ENCODE results near the gene CLCNKB. TPM values are rescaled to one million over a fixed set of nuclear protein-coding genes. Genes with fewer than 3 reads are reported as not detected.

CLCNKB gene
- total RNA-seq, 1 donor from 2014 or later = 0.64 TPM

DNA sequence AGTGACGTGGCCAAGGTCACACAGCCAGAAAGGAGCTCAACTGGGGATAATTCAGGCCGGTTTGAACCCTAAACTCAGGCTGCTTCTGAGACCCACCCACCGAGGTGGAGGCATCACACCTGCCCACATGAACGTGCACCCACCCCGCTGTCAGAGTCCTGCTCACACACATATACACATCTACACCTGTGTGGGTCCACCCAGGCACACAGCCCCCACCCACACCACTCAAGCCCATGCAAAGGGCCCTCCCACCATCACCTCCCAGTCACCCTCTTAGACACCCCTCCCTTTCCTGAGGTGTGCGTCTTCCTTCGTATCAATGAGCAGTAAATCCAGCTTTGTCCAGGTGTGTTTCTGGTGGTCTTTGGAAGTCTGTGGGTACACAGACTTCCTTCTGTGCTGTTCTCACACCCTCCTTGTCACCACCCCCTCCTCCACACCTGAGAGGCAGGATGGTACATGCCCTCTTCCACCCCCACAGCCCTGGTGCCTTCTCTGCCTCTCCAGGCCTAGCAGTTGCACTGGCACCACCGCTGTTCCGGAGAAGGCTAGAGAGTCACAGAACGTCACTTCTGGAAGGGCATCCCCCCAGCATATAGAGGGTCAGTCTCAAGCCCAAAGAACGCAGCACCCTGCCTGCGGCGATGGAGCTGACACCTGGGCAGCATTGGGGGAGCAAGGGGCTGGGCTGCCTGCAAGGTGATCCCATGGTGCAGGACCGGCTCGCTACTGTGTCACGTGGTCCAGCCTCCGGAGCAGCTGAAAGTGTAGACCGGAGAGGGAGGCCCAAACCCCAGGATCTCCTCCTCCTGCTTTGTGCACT, 48.7 kb downstream of the CLCNKB start:
- no peaks in the 10 kb centered on the region for H3K36me3 Mint-ChIP-seq (ENCODE audit: low read depth, unreplicated experiment)
- H3K27ac ChIP-seq (ENCODE audit: low read depth, low read length) = no peak overlapping the region
- no peak for FAIRE-seq

DNA sequence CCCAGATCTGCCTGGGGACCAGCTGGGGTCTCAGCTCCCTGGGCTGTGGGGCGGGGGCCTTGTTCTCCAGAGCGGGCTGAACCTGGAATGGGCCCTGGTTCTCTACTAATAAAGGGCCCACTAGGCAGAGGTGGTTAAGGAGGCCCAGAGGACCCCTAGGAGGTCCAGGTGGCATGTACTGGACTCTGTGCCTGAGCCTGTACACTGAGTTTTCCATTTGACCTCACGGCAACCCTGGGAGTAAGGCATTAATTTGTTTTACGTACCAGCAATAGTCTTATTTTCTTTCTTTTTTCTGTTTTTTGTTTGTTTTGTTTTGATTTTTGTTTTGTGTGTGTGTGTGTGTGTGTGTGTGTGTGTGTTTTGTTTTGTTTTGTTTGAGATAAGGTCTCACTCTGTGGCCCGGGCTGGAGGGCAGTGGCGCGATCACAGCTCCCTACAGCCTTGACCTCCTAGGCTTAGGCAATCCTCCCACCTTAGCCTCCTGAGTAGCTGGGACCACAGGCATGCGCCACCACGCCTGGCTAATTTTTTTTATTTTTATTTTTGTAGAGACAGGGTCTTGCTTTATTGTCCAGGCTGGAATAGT, 49.4 kb downstream of the CLCNKB start:
- Histone ChIP-seq H3K36me3 (ENCODE audit: insufficient read depth, low read length) (no peaks in the 10 kb centered on the region), H3K27ac (ENCODE audit: low read depth, low read length) (no peak overlapping the region), H3K9ac (ENCODE audit: low read length) (no peak overlapping the region), H3K27me3 (ENCODE audit: insufficient read depth, low read length) (peaks cover 5% of the 10 kb centered on the region), H4K20me1 (ENCODE audit: insufficient read depth, low read length) (no peaks in the 10 kb centered on the region), H3K79me2 (ENCODE audit: insufficient read depth, low read length) (no peaks in the 10 kb centered on the region), H3K4me3 (ENCODE audit: insufficient read depth, low read depth, low read length) (no peak overlapping the region), H3K4me1 (ENCODE audit: insufficient read depth, low read length) (peaks cover 16% of the 10 kb centered on the region), H3K4me2 (ENCODE audit: low read length) (no peak overlapping the region), H3K9me3 (ENCODE audit: insufficient read depth, low read depth, low read length) (no peaks in the 10 kb centered on the region), H2AFZ (ENCODE audit: low read depth, low read length) (no peak overlapping the region)
- no peak for TF ChIP-seq EZH2 (IDR thresholded peaks at IDR 0.05; ENCODE audit: insufficient read depth, low read length)
- TF ChIP-seq, protein P1, sequence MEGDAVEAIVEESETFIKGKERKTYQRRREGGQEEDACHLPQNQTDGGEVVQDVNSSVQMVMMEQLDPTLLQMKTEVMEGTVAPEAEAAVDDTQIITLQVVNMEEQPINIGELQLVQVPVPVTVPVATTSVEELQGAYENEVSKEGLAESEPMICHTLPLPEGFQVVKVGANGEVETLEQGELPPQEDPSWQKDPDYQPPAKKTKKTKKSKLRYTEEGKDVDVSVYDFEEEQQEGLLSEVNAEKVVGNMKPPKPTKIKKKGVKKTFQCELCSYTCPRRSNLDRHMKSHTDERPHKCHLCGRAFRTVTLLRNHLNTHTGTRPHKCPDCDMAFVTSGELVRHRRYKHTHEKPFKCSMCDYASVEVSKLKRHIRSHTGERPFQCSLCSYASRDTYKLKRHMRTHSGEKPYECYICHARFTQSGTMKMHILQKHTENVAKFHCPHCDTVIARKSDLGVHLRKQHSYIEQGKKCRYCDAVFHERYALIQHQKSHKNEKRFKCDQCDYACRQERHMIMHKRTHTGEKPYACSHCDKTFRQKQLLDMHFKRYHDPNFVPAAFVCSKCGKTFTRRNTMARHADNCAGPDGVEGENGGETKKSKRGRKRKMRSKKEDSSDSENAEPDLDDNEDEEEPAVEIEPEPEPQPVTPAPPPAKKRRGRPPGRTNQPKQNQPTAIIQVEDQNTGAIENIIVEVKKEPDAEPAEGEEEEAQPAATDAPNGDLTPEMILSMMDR (IDR thresholded peaks at IDR 0.05; ENCODE audit: insufficient read depth, low read depth, low read length) = no peak
- Mint-ChIP-seq H3K36me3 (ENCODE audit: low read depth, unreplicated experiment) (no peaks in the 10 kb centered on the region), H3K9me3 (ENCODE audit: unreplicated experiment) (no peaks in the 10 kb centered on the region), H3K27ac (ENCODE audit: unreplicated experiment) (no peak overlapping the region), H3K4me3 (ENCODE audit: unreplicated experiment) (no peak overlapping the region), H3K27me3 (ENCODE audit: low read depth, unreplicated experiment) (peaks cover 41% of the 10 kb centered on the region), H3K4me1 (ENCODE audit: low read depth, unreplicated experiment) (peaks cover 3% of the 10 kb centered on the region)
- FAIRE-seq = no peak
- DNase-seq (ENCODE audit: low read depth) = no peak

More for the DNA sequence above, 48.7 kb downstream of the CLCNKB start:
- Histone ChIP-seq H3K9me3 (ENCODE audit: insufficient read depth, low read depth, low read length) (no peaks in the 10 kb centered on the region), H3K79me2 (ENCODE audit: insufficient read depth, low read length) (no peaks in the 10 kb centered on the region), H3K4me3 (ENCODE audit: insufficient read depth, low read depth, low read length) (no peak overlapping the region), H4K20me1 (ENCODE audit: insufficient read depth, low read length) (no peaks in the 10 kb centered on the region), H2AFZ (ENCODE audit: low read depth, low read length) (no peak overlapping the region), H3K4me2 (ENCODE audit: low read length) (no peak overlapping the region), H3K27me3 (ENCODE audit: insufficient read depth, low read length) (peaks cover 5% of the 10 kb centered on the region), H3K9ac (ENCODE audit: low read length) (no peak overlapping the region), H3K36me3 (ENCODE audit: insufficient read depth, low read length) (no peaks in the 10 kb centered on the region), H3K4me1 (ENCODE audit: insufficient read depth, low read length) (peaks cover 17% of the 10 kb centered on the region)
- H3K27me3 Mint-ChIP-seq (ENCODE audit: low read depth, unreplicated experiment) = peaks cover 45% of the 10 kb centered on the region
- TF ChIP-seq EZH2 (IDR thresholded peaks at IDR 0.05; ENCODE audit: insufficient read depth, low read length) = no peak
- TF ChIP-seq, protein P1 (IDR thresholded peaks at IDR 0.05; ENCODE audit: insufficient read depth, low read depth, low read length) = no peak
- H3K4me1 Mint-ChIP-seq (ENCODE audit: low read depth, unreplicated experiment) = peaks cover 3% of the 10 kb centered on the region
- no peak for DNase-seq (ENCODE audit: low read depth)
- H3K4me3 Mint-ChIP-seq (ENCODE audit: unreplicated experiment) = no peak overlapping the region
- H3K27ac Mint-ChIP-seq (ENCODE audit: unreplicated experiment) = no peak overlapping the region
- H3K9me3 Mint-ChIP-seq (ENCODE audit: unreplicated experiment) = no peaks in the 10 kb centered on the region

DNA sequence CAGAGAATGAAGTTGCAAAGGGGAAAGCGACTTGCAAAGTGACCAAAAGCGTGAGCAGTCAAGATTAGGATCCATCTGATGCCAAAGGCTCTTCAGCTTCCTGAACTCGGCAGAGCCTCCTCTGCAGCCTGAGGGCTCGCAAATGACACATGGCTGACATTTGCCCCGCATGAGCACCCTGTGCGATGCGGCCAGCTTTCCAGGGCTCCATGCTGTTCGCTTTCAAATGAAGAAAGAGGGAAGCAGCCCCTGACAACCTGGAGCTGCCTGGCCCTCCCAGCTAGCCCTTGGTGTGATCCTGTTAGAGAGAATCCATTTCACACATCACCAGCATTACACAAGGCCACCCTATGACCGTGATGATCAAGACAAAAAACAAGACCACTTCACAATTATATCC, 50.0 kb downstream of the CLCNKB start:
- no peak overlapping the region for H3K27ac Mint-ChIP-seq (ENCODE audit: unreplicated experiment)
- peaks cover 3% of the 10 kb centered on the region for H3K4me1 Mint-ChIP-seq (ENCODE audit: low read depth, unreplicated experiment)
- Histone ChIP-seq H2AFZ (ENCODE audit: low read depth, low read length) (no peak overlapping the region), H3K27me3 (ENCODE audit: insufficient read depth, low read length) (peaks cover 5% of the 10 kb centered on the region), H4K20me1 (ENCODE audit: insufficient read depth, low read length) (no peaks in the 10 kb centered on the region), H3K36me3 (ENCODE audit: insufficient read depth, low read length) (no peaks in the 10 kb centered on the region), H3K27ac (ENCODE audit: low read depth, low read length) (no peak overlapping the region), H3K4me1 (ENCODE audit: insufficient read depth, low read length) (peaks cover 11% of the 10 kb centered on the region), H3K9me3 (ENCODE audit: insufficient read depth, low read depth, low read length) (no peaks in the 10 kb centered on the region), H3K4me2 (ENCODE audit: low read length) (no peak overlapping the region), H3K4me3 (ENCODE audit: insufficient read depth, low read depth, low read length) (no peak overlapping the region), H3K79me2 (ENCODE audit: insufficient read depth, low read length) (no peaks in the 10 kb centered on the region), H3K9ac (ENCODE audit: low read length) (no peak overlapping the region)
- no peak overlapping the region for H3K4me3 Mint-ChIP-seq (ENCODE audit: unreplicated experiment)
- no peaks in the 10 kb centered on the region for H3K36me3 Mint-ChIP-seq (ENCODE audit: low read depth, unreplicated experiment)
- peaks cover 41% of the 10 kb centered on the region for H3K27me3 Mint-ChIP-seq (ENCODE audit: low read depth, unreplicated experiment)
- TF ChIP-seq, protein P1 (IDR thresholded peaks at IDR 0.05; ENCODE audit: insufficient read depth, low read depth, low read length) = no peak
- TF ChIP-seq EZH2 (IDR thresholded peaks at IDR 0.05; ENCODE audit: insufficient read depth, low read length) = no peak
- no peak for FAIRE-seq
- DNase-seq (ENCODE audit: low read depth) = no peak
- H3K9me3 Mint-ChIP-seq (ENCODE audit: unreplicated experiment) = no peaks in the 10 kb centered on the region
